T-helper 17 cell (primary cell): ENCODE data around the gene TMEM87B. TPM values are rescaled to one million over a fixed set of nuclear protein-coding genes. Genes with fewer than 3 reads are reported as not detected.
A peak's percentile ranks its signal among the peaks of the same experiment; 100 is the strongest.

ENCODE experiments used
- ATAC-seq: fragments of 150-1000 bp; cut with Tn5 transposase; 2 replicates; pipeline ENCODE4 v1.10.0; 2021; ENCODE audit warnings: mild to moderate bottlenecking, moderate library complexity
- DNase-seq, 3 donors: peaks; one replicate each; pipeline versions ENCODE4 v3.0.0 to v3.0.0-alpha.2; 2020 to 2021
- H3K9me3 ChIP-seq: one replicate; pipeline ENCODE4 v1.7.0; 2013; ENCODE audit warnings: low read length, mild to moderate bottlenecking; ENCODE audit not compliant: control insufficient read depth, poor library complexity, severe bottlenecking
- H3K27ac Mint-ChIP-seq: one replicate; pipeline ENCODE4 v1.8.0; 2022; ENCODE audit warnings: mild to moderate bottlenecking, moderate library complexity, mixed read lengths
- H3K27me3 Mint-ChIP-seq: one replicate; pipeline ENCODE4 v1.8.0; 2022; ENCODE audit warnings: mixed read lengths
- H3K36me3 Mint-ChIP-seq: one replicate; pipeline ENCODE4 v1.8.0; 2022; ENCODE audit warnings: low read depth, mixed read lengths
- H3K4me1 Mint-ChIP-seq: one replicate; pipeline ENCODE4 v1.8.0; 2022; ENCODE audit warnings: mild to moderate bottlenecking, mixed read lengths
- H3K4me3 Mint-ChIP-seq: one replicate; pipeline ENCODE4 v1.8.0; 2022; ENCODE audit warnings: mild to moderate bottlenecking, moderate library complexity, mixed read lengths
- total RNA-seq, 4 donors: library from RNA in 2 of 4; stranded (reverse) in 2 of 4; gene quantifications; one replicate each; pipeline ENCODE4 v1.2.3 and lab custom pipeline; 2022 to 2026

TMEM87B gene
- total RNA-seq, 2 donors from 2014 or later = 16.3 to 23.1 TPM

- Mint-ChIP-seq H3K27me3 (no peaks in the 10 kb centered on the region), H3K4me1 (peaks cover 23% of the 10 kb centered on the region), H3K36me3 (no peaks in the 10 kb centered on the region), H3K27ac (peak overlapping the region; percentile 63), H3K4me3 (peak overlapping the region; percentile 15)
- no peak for ATAC-seq
- H3K9me3 ChIP-seq = no peaks in the 10 kb centered on the region
- DNase-seq = no peak
These were observed 98.4 kb downstream of the TMEM87B start for GRCh38 chr2:112153501-112153900.

GRCh38 chr2:112154246-112155117 lies 99.4 kb downstream of the TMEM87B start:
- ATAC-seq (peak; percentile 81), DNase-seq (no peak)
- H3K4me1 Mint-ChIP-seq = peaks cover 23% of the 10 kb centered on the region
- H3K9me3 ChIP-seq = no peaks in the 10 kb centered on the region
- H3K36me3 Mint-ChIP-seq = no peaks in the 10 kb centered on the region
- H3K27me3 Mint-ChIP-seq = no peaks in the 10 kb centered on the region
- H3K27ac Mint-ChIP-seq = peak overlapping the region; percentile 49
- H3K4me3 Mint-ChIP-seq = peak overlapping the region; percentile 82

GRCh38 chr2:112155331-112156151 lies 100.5 kb downstream of the TMEM87B start:
- H3K9me3 ChIP-seq = no peaks in the 10 kb centered on the region
- Mint-ChIP-seq H3K4me3 (peak overlapping the region; percentile 82), H3K27me3 (no peaks in the 10 kb centered on the region), H3K36me3 (no peaks in the 10 kb centered on the region), H3K27ac (peak overlapping the region; percentile 91), H3K4me1 (peaks cover 23% of the 10 kb centered on the region)
- DNase-seq (no peak), ATAC-seq (peak; percentile 28)

GRCh38 chr2:112156152-112156986 lies 101.3 kb downstream of the TMEM87B start:
- Mint-ChIP-seq H3K27me3 (no peaks in the 10 kb centered on the region), H3K4me3 (peak overlapping the region; percentile 82), H3K4me1 (peaks cover 18% of the 10 kb centered on the region), H3K36me3 (no peaks in the 10 kb centered on the region), H3K27ac (peak overlapping the region; percentile 91)
- DNase-seq (no peak), ATAC-seq (peak; percentile 58)
- H3K9me3 ChIP-seq = no peaks in the 10 kb centered on the region

- H3K4me3 Mint-ChIP-seq = no peak overlapping the region
- ATAC-seq (no peak), DNase-seq (no peak)
- peaks cover 18% of the 10 kb centered on the region for H3K4me1 Mint-ChIP-seq
- no peak overlapping the region for H3K27ac Mint-ChIP-seq
- no peaks in the 10 kb centered on the region for H3K27me3 Mint-ChIP-seq
- H3K36me3 Mint-ChIP-seq = no peaks in the 10 kb centered on the region
- no peaks in the 10 kb centered on the region for H3K9me3 ChIP-seq
These were observed 102.4 kb downstream of the TMEM87B start for GRCh38 chr2:112157472-112157871.

- Mint-ChIP-seq H3K27me3 (peaks cover 7% of the 10 kb centered on the region), H3K4me1 (peaks cover 25% of the 10 kb centered on the region), H3K27ac (no peak overlapping the region), H3K4me3 (no peak overlapping the region), H3K36me3 (peaks cover 3% of the 10 kb centered on the region)
- DNase-seq (no peak), ATAC-seq (no peak)
- no peaks in the 10 kb centered on the region for H3K9me3 ChIP-seq
These were observed 104.4 kb downstream of the TMEM87B start for GRCh38 chr2:112159454-112159921.

GRCh38 chr2:112160283-112161250 lies 105.5 kb downstream of the TMEM87B start:
- no peaks in the 10 kb centered on the region for H3K9me3 ChIP-seq
- Mint-ChIP-seq H3K4me3 (no peak overlapping the region), H3K27ac (no peak overlapping the region), H3K4me1 (peaks cover 21% of the 10 kb centered on the region), H3K36me3 (peaks cover 3% of the 10 kb centered on the region), H3K27me3 (peaks cover 8% of the 10 kb centered on the region)
- DNase-seq (no peak), ATAC-seq (no peak)

- no peaks in the 10 kb centered on the region for H3K9me3 ChIP-seq
- no peak for ATAC-seq
- no peak for DNase-seq
- H3K4me1 Mint-ChIP-seq = peaks cover 11% of the 10 kb centered on the region
- H3K36me3 Mint-ChIP-seq = peaks cover 3% of the 10 kb centered on the region
- H3K4me3 Mint-ChIP-seq = no peak overlapping the region
- no peak overlapping the region for H3K27ac Mint-ChIP-seq
- H3K27me3 Mint-ChIP-seq = peaks cover 8% of the 10 kb centered on the region
These were observed 106.5 kb downstream of the TMEM87B start for GRCh38 chr2:112161431-112162145.

- ATAC-seq (no peak), DNase-seq (no peak)
- Mint-ChIP-seq H3K4me1 (peaks cover 12% of the 10 kb centered on the region), H3K4me3 (no peak overlapping the region), H3K36me3 (peaks cover 3% of the 10 kb centered on the region), H3K27me3 (peaks cover 8% of the 10 kb centered on the region), H3K27ac (no peak overlapping the region)
- no peaks in the 10 kb centered on the region for H3K9me3 ChIP-seq
These were observed 107.3 kb downstream of the TMEM87B start for GRCh38 chr2:112162341-112162740.

- no peak overlapping the region for H3K27ac Mint-ChIP-seq
- no peak for DNase-seq
- peaks cover 13% of the 10 kb centered on the region for H3K4me1 Mint-ChIP-seq
- no peak for ATAC-seq
- no peaks in the 10 kb centered on the region for H3K9me3 ChIP-seq
- peaks cover 8% of the 10 kb centered on the region for H3K27me3 Mint-ChIP-seq
- no peak overlapping the region for H3K4me3 Mint-ChIP-seq
- peaks cover 3% of the 10 kb centered on the region for H3K36me3 Mint-ChIP-seq
These were observed 107.9 kb downstream of the TMEM87B start for GRCh38 chr2:112162956-112163355.

- H3K4me1 Mint-ChIP-seq = peaks cover 15% of the 10 kb centered on the region
- no peak overlapping the region for H3K4me3 Mint-ChIP-seq
- H3K27me3 Mint-ChIP-seq = peaks cover 8% of the 10 kb centered on the region
- peaks cover 3% of the 10 kb centered on the region for H3K36me3 Mint-ChIP-seq
- DNase-seq (no peak), ATAC-seq (no peak)
- H3K9me3 ChIP-seq = no peaks in the 10 kb centered on the region
- H3K27ac Mint-ChIP-seq = no peak overlapping the region
These were observed 108.5 kb downstream of the TMEM87B start for GRCh38 chr2:112163541-112163981.
